IPS-15b (cell line): Measurements from ENCODE around the gene GPR62.

Experiments
- H3K27me3 ChIP-seq: one replicate; pipeline ENCODE4 v1.6.1; 2013; ENCODE audit warnings: low read length; ENCODE audit not compliant: control insufficient read depth, insufficient read depth
- H3K36me3 ChIP-seq: one replicate; pipeline ENCODE4 v1.6.1; 2013; ENCODE audit warnings: low read length; ENCODE audit not compliant: control insufficient read depth, insufficient read depth
- H3K4me1 ChIP-seq: one replicate; pipeline ENCODE4 v1.6.1; 2013; ENCODE audit warnings: mild to moderate bottlenecking, low read length; ENCODE audit not compliant: control insufficient read depth, insufficient read depth
- H3K4me3 ChIP-seq: one replicate; pipeline ENCODE4 v1.5.1; 2013; ENCODE audit warnings: low read depth, low read length
- H3K9ac ChIP-seq: one replicate; pipeline ENCODE4 v1.6.1; 2013; ENCODE audit warnings: low read depth, mild to moderate bottlenecking, low read length
- H3K9me3 ChIP-seq: one replicate; pipeline ENCODE4 v1.6.1; 2013; ENCODE audit warnings: mild to moderate bottlenecking, low read length; ENCODE audit not compliant: control insufficient read depth, insufficient read depth

The GPR62 gene

GRCh38 chr3:51961602-51962569 is 6.7 kb downstream of the GPR62 start:
- H3K9ac ChIP-seq = no peak overlapping the region
- H3K9me3 ChIP-seq = no peaks in the 10 kb centered on the region
- peaks cover 20% of the 10 kb centered on the region for H3K4me1 ChIP-seq
- peaks cover 27% of the 10 kb centered on the region for H3K27me3 ChIP-seq
- no peak overlapping the region for H3K4me3 ChIP-seq
- H3K36me3 ChIP-seq = peaks cover 2% of the 10 kb centered on the region

- peaks cover 2% of the 10 kb centered on the region for H3K36me3 ChIP-seq
- no peaks in the 10 kb centered on the region for H3K9me3 ChIP-seq
- H3K27me3 ChIP-seq = peaks cover 26% of the 10 kb centered on the region
- no peak overlapping the region for H3K9ac ChIP-seq
- no peak overlapping the region for H3K4me3 ChIP-seq
- peaks cover 20% of the 10 kb centered on the region for H3K4me1 ChIP-seq
Measured at GRCh38 chr3:51962854-51963530, 7.8 kb downstream of the GPR62 start.

- Histone ChIP-seq H3K9me3 (no peaks in the 10 kb centered on the region), H3K27me3 (peaks cover 26% of the 10 kb centered on the region), H3K4me1 (peaks cover 27% of the 10 kb centered on the region), H3K36me3 (peaks cover 2% of the 10 kb centered on the region), H3K4me3 (peak overlapping the region; percentile 22), H3K9ac (no peak overlapping the region)
Measured at GRCh38 chr3:51963951-51964451, 8.8 kb downstream of the GPR62 start.

GRCh38 chr3:51964521-51964920 is 9.3 kb downstream of the GPR62 start:
- no peaks in the 10 kb centered on the region for H3K9me3 ChIP-seq
- peaks cover 2% of the 10 kb centered on the region for H3K36me3 ChIP-seq
- no peak overlapping the region for H3K9ac ChIP-seq
- peaks cover 26% of the 10 kb centered on the region for H3K27me3 ChIP-seq
- peak overlapping the region; percentile 22 for H3K4me3 ChIP-seq
- peaks cover 29% of the 10 kb centered on the region for H3K4me1 ChIP-seq

GRCh38 chr3:51966016-51966415 is 10.8 kb downstream of the GPR62 start:
- Histone ChIP-seq H3K9ac (no peak overlapping the region), H3K36me3 (no peaks in the 10 kb centered on the region), H3K4me3 (peak overlapping the region; percentile 22), H3K4me1 (peaks cover 29% of the 10 kb centered on the region), H3K27me3 (peaks cover 26% of the 10 kb centered on the region), H3K9me3 (no peaks in the 10 kb centered on the region)

GRCh38 chr3:51966486-51966885 is 11.3 kb downstream of the GPR62 start:
- Histone ChIP-seq H3K9me3 (no peaks in the 10 kb centered on the region), H3K27me3 (peaks cover 26% of the 10 kb centered on the region), H3K4me3 (peak overlapping the region; percentile 61), H3K9ac (no peak overlapping the region), H3K36me3 (peaks cover 4% of the 10 kb centered on the region), H3K4me1 (peaks cover 29% of the 10 kb centered on the region)

GRCh38 chr3:51966922-51967383 is 11.8 kb downstream of the GPR62 start:
- Histone ChIP-seq H3K4me3 (peak overlapping the region; percentile 61), H3K9me3 (no peaks in the 10 kb centered on the region), H3K4me1 (peaks cover 29% of the 10 kb centered on the region), H3K9ac (no peak overlapping the region), H3K36me3 (peaks cover 5% of the 10 kb centered on the region), H3K27me3 (peaks cover 26% of the 10 kb centered on the region)

- H3K4me1 ChIP-seq = peaks cover 29% of the 10 kb centered on the region
- H3K4me3 ChIP-seq = peak within 1 kb of the TSS; percentile 78
- H3K27me3 ChIP-seq = peaks cover 22% of the 10 kb centered on the region
- no peaks in the 10 kb centered on the region for H3K9me3 ChIP-seq
- H3K9ac ChIP-seq = peak within 1 kb of the TSS; percentile 73
- H3K36me3 ChIP-seq = peaks cover 5% of the 10 kb centered on the region
Measured at GRCh38 chr3:51967384-51968169, 12.4 kb downstream of the GPR62 start, which contains the start of gene PCBP4. Gene PCBP4 (minus strand): TSS chr3:51967454. CDS start chr3:51961240, 6,214 bp downstream.

GRCh38 chr3:51968170-51968775 is 13.1 kb downstream of the GPR62 start:
- peaks cover 26% of the 10 kb centered on the region for H3K4me1 ChIP-seq
- peaks cover 18% of the 10 kb centered on the region for H3K27me3 ChIP-seq
- peaks cover 5% of the 10 kb centered on the region for H3K36me3 ChIP-seq
- peak overlapping the region; percentile 73 for H3K9ac ChIP-seq
- peak overlapping the region; percentile 78 for H3K4me3 ChIP-seq
- no peaks in the 10 kb centered on the region for H3K9me3 ChIP-seq

GRCh38 chr3:51968883-51969678 is 13.9 kb downstream of the GPR62 start:
- H3K4me1 ChIP-seq = peaks cover 27% of the 10 kb centered on the region
- H3K9me3 ChIP-seq = no peaks in the 10 kb centered on the region
- peak overlapping the region; percentile 41 for H3K4me3 ChIP-seq
- H3K9ac ChIP-seq = no peak overlapping the region
- H3K27me3 ChIP-seq = peaks cover 19% of the 10 kb centered on the region
- peaks cover 5% of the 10 kb centered on the region for H3K36me3 ChIP-seq
